IMR-90 (cell line): ENCODE measurements around the gene MLLT3. TPM values are rescaled to one million over a fixed set of nuclear protein-coding genes. Genes with fewer than 3 reads are reported as not detected.

ENCODE experiments used
- ATAC-seq: fragments of 200-7000 bp; cut with Tn5 transposase; 2 replicates; pipeline ENCODE4 v1.9.1; 2020; ENCODE audit warnings: low read depth, mild to moderate bottlenecking, moderate library complexity
- BruUV-seq: library from RNA; stranded (reverse); fragments of 400-500 nt; replicated peaks from 2 replicates; lab custom pipeline; 2021; lab: Mats Ljungman, UMichigan
- CTCF ChIA-PET: fragments of 300-600 bp; formaldehyde crosslinking; extraction: SDS; loops from one replicate; lab custom pipeline; 2021; ENCODE audit warnings: antibody characterized with exemption; lab: Yijun Ruan, JAX
- POLR2A ChIA-PET: fragments of 300-600 bp; sonication (Branson Sonifier 250); formaldehyde crosslinking; loops from one replicate; lab custom pipeline; 2022; ENCODE audit warnings: antibody characterized with exemption; ENCODE audit not compliant: unreplicated experiment; lab: Charles Lee
- DNase-seq: peaks from one replicate; pipeline ENCODE4 v3.0.0; 2013
- H2AFZ ChIP-seq: replicated peaks from 2 replicates; pipeline ENCODE3; 2013; ENCODE audit warnings: low read length, mild to moderate bottlenecking; ENCODE audit not compliant: poor library complexity
- H2AK5ac ChIP-seq: 2 replicates; pipeline ENCODE4 v1.6.1; 2013; ENCODE audit warnings: low read depth, low read length, inconsistent platforms
- H2AK9ac ChIP-seq: replicated peaks from 2 replicates; pipeline ENCODE3; 2013; ENCODE audit warnings: mild to moderate bottlenecking, low read depth, low read length, moderate library complexity; ENCODE audit not compliant: poor library complexity
- H2BK120ac ChIP-seq: 2 replicates; pipeline ENCODE4 v1.6.1; 2013; ENCODE audit warnings: low read depth, low read length, inconsistent platforms
- H2BK15ac ChIP-seq: 3 replicates; pipeline ENCODE4 v1.6.1; 2013; ENCODE audit warnings: low read depth, low read length, inconsistent platforms
- H2BK20ac ChIP-seq: 2 replicates; pipeline ENCODE4 v1.6.1; 2013; ENCODE audit warnings: low read depth, mild to moderate bottlenecking, inconsistent platforms, low read length, moderate library complexity
- H2BK5ac ChIP-seq: 2 replicates; pipeline ENCODE4 v1.6.1; 2013; ENCODE audit warnings: mild to moderate bottlenecking, low read depth, low read length, inconsistent platforms; ENCODE audit not compliant: poor library complexity, severe bottlenecking
- H3K14ac ChIP-seq: replicated peaks from 2 replicates; pipeline ENCODE4 v1.6.1; 2013; ENCODE audit warnings: low read depth, low read length, inconsistent platforms
- H3K18ac ChIP-seq: 2 replicates; pipeline ENCODE4 v1.6.1; 2013; ENCODE audit warnings: low read depth, low read length, control low read depth
- H3K23ac ChIP-seq: 2 replicates; pipeline ENCODE4 v1.6.1; 2013; ENCODE audit warnings: low read depth, low read length, inconsistent platforms
- H3K27ac ChIP-seq: 2 replicates; pipeline ENCODE4 v1.5.1; 2013; ENCODE audit warnings: mild to moderate bottlenecking, control low read depth, low read length; ENCODE audit not compliant: insufficient read depth
- H3K27me3 ChIP-seq: 2 replicates; pipeline ENCODE4 v1.6.1; 2013; ENCODE audit warnings: low read length; ENCODE audit not compliant: control insufficient read depth, insufficient read depth
- H3K36me3 ChIP-seq: 2 replicates; pipeline ENCODE4 v1.6.1; 2013; ENCODE audit warnings: low read length, mixed read lengths; ENCODE audit not compliant: control insufficient read depth, insufficient read depth
- H3K4ac ChIP-seq: 2 replicates; pipeline ENCODE4 v1.6.1; 2013; ENCODE audit warnings: low read depth, low read length, inconsistent platforms
- H3K4me1 ChIP-seq: 2 replicates; pipeline ENCODE4 v1.6.1; 2013; ENCODE audit warnings: low read length, mixed read lengths; ENCODE audit not compliant: control insufficient read depth, insufficient read depth
- H3K4me2 ChIP-seq: 2 replicates; pipeline ENCODE4 v1.6.1; 2013; ENCODE audit warnings: low read depth, mild to moderate bottlenecking, control low read depth, low read length, moderate library complexity
- H3K4me3 ChIP-seq: 2 replicates; pipeline ENCODE4 v1.5.1; 2013; ENCODE audit warnings: low read depth, mild to moderate bottlenecking, control low read depth, low read length, moderate library complexity; ENCODE audit not compliant: insufficient read depth
- H3K56ac ChIP-seq: 2 replicates; pipeline ENCODE4 v1.6.1; 2013; ENCODE audit warnings: low read length, inconsistent platforms; ENCODE audit not compliant: insufficient read depth; ENCODE audit errors: extremely low read depth
- H3K79me1 ChIP-seq, 2 experiments: 2 replicates each; pipeline ENCODE4 v1.6.1; 2013; ENCODE audit warnings: low read length in 2 of 2, inconsistent platforms in 1 of 2, low read depth in 1 of 2
- H3K9ac ChIP-seq: 2 replicates; pipeline ENCODE4 v1.6.1; 2013; ENCODE audit warnings: low read depth, low read length, control low read depth
- H3K9me1 ChIP-seq: 2 replicates; pipeline ENCODE4 v1.6.1; 2013; ENCODE audit warnings: low read length, inconsistent platforms; ENCODE audit not compliant: insufficient read depth
- H3K9me3 ChIP-seq: 2 replicates; pipeline ENCODE4 v1.6.1; 2013; ENCODE audit warnings: low read length; ENCODE audit not compliant: control insufficient read depth, insufficient read depth
- H4K20me1 ChIP-seq: 2 replicates; pipeline ENCODE4 v1.6.1; 2013; ENCODE audit warnings: low read length, inconsistent platforms; ENCODE audit not compliant: insufficient read depth
- H4K5ac ChIP-seq: 2 replicates; pipeline ENCODE4 v1.6.1; 2013; ENCODE audit warnings: mild to moderate bottlenecking, low read depth, low read length, control low read depth
- H4K8ac ChIP-seq, 2 experiments: 2 replicates each; pipeline ENCODE4 v1.6.1; 2013; ENCODE audit warnings: low read depth in 2 of 2, low read length in 2 of 2, control low read depth in 1 of 2, inconsistent platforms in 1 of 2
- H4K91ac ChIP-seq: 2 replicates; pipeline ENCODE4 v1.6.1; 2013; ENCODE audit warnings: low read depth, low read length, inconsistent platforms; ENCODE audit not compliant: insufficient read depth
- CHD1 ChIP-seq: IDR thresholded peaks from 2 replicates; pipeline ENCODE4 v1.6.1; 2012; ENCODE audit warnings: low read depth, low read length, improper control_type of control experiment
- MAZ ChIP-seq: IDR thresholded peaks from 2 replicates; pipeline ENCODE4 v1.6.1; 2012; ENCODE audit warnings: low read depth, mild to moderate bottlenecking, low read length, improper control_type of control experiment, moderate library complexity, borderline replicate concordance
- WGBS, 2 experiments: methylation state at CpG; one replicate each; pipeline versions ENCODE4 v1.1.5 to v1.1.7; 2013; ENCODE audit warnings: missing lambda C conversion rate in 2 of 2; ENCODE audit not compliant: insufficient read length in 1 of 2; ENCODE audit errors: extremely low coverage in 2 of 2; 5-methylcytosine and 5-hydroxymethylcytosine counted together
- dilution Hi-C: fragments of 300-500 bp; cut with HindIII; formaldehyde crosslinking; loops from one replicate; pipeline ENCODE4 v1.14.3; 2018; ENCODE audit warnings: low sequenced_read_pairs; ENCODE audit not compliant: unreplicated experiment
- in situ Hi-C: fragments of 300-500 bp; cut with MboI; formaldehyde crosslinking; loops from 3 replicates; pipeline ENCODE4 v1.14.3; 2019; ENCODE audit warnings: low sequenced_read_pairs, inconsistent platforms, mixed read lengths
- intact Hi-C: fragments of 100-400 bp; cut with micrococcal nuclease; formaldehyde crosslinking; loops from 2 replicates; pipeline ENCODE4 v1.10.0; 2022
- polyA plus RNA-seq, 3 experiments: library from polyadenylated mRNA; depleted of rRNA; stranded (reverse); fragments of >200 nt; gene quantifications; 2 replicates each; pipeline ENCODE4 v1.2.3, GENCODE V29; 2012; ENCODE audit warnings: low replicate concordance in 1 of 3
- total RNA-seq: library from RNA; depleted of rRNA; stranded (reverse); fragments of >200 nt; gene quantifications from 2 replicates; pipeline ENCODE4 v1.2.3, GENCODE V29; 2012
- TF ChIP-seq, protein P1 (sequence below): conservative IDR thresholded peaks from 2 replicates; pipeline ENCODE4 v1.5.1; 2012; ENCODE audit warnings: mild to moderate bottlenecking, low read depth, low read length, improper control_type of control experiment

The MLLT3 gene
- total and polyA plus RNA-seq, 2 of the 4 experiments (the other 2 are of a cell fraction) = 10.4 to 21.1 TPM

DNA sequence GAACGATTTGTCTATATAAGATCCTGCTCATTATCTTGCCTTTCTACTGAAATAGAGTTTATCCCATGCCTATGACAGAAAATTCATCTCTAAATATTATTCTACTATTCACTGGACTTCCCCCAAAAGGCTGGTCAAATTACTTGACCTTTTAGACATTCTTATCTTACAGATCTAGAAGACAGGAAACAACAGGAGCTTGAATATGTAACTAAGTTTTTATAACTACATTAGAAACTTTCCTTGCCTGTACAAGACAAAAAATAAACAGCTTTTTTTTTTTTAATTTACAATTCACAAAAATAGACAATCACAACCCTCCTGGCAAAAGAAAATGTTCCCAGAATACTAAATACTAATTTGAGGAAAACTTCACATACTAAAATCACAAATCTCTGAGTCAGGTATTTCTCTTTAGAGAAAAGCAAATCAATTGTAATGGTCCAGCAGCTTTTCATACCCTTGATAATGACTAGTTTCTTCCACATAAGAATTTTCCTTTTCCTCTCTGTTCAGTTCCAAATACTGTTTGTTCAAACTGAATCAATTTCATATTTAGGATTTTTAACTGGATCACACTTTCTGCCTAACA is 68.6 kb downstream of the MLLT3 start:
- ChIA-PET CTCF (interaction anchor here (0.6 to 1.1 kb wide), 4 partner anchors 23 to 632 kb away, joined by 3 to 5 read pairs (median 4); partner anchors contain the start of gene MLLT3), POLR2A (no interaction called here)
- dilution Hi-C loops = no loop called here
- no peak overlapping the region; the same call in 1 of the 2 replicates for H3K4me2 ChIP-seq
- no peak overlapping the region for H2BK5ac ChIP-seq
- H3K23ac ChIP-seq = no peak overlapping the region
- no peak overlapping the region for H2BK20ac ChIP-seq
- no peak overlapping the region for H3K27ac ChIP-seq
- DNase-seq (no peak), ATAC-seq (no peak; the same call in 1 of the 2 replicates)
- no peak overlapping the region for H3K9ac ChIP-seq
- TF ChIP-seq, protein P1, sequence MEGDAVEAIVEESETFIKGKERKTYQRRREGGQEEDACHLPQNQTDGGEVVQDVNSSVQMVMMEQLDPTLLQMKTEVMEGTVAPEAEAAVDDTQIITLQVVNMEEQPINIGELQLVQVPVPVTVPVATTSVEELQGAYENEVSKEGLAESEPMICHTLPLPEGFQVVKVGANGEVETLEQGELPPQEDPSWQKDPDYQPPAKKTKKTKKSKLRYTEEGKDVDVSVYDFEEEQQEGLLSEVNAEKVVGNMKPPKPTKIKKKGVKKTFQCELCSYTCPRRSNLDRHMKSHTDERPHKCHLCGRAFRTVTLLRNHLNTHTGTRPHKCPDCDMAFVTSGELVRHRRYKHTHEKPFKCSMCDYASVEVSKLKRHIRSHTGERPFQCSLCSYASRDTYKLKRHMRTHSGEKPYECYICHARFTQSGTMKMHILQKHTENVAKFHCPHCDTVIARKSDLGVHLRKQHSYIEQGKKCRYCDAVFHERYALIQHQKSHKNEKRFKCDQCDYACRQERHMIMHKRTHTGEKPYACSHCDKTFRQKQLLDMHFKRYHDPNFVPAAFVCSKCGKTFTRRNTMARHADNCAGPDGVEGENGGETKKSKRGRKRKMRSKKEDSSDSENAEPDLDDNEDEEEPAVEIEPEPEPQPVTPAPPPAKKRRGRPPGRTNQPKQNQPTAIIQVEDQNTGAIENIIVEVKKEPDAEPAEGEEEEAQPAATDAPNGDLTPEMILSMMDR = no peak
- TF ChIP-seq CHD1 (no peak), MAZ (no peak)
- no peak overlapping the region for H3K4me3 ChIP-seq
- peaks cover 11% of the 10 kb centered on the region for H3K4me1 ChIP-seq
- no peak overlapping the region for H3K4ac ChIP-seq
- intact Hi-C loops = loop anchor here (2.0 to 10.0 kb wide), 4 partner anchors 69 to 629 kb away; partner anchors contain the start of gene MLLT3
- peaks cover 4% of the 10 kb centered on the region for H3K9me1 ChIP-seq
- no peak overlapping the region for H3K56ac ChIP-seq
- no peak overlapping the region for H2BK15ac ChIP-seq
- WGBS, 2 experiments = no CpG with 5 or more reads among the region's 1 CpG
- H4K5ac ChIP-seq = no peak overlapping the region
- peaks cover 45 to 64% of the 10 kb centered on the region in 2 experiments for H3K79me1 ChIP-seq
- H3K18ac ChIP-seq = no peak overlapping the region
- H3K36me3 ChIP-seq = no peaks in the 10 kb centered on the region
- no peak overlapping the region for H2AK9ac ChIP-seq
- H2AK5ac ChIP-seq = no peak overlapping the region
- no peak overlapping the region for H4K8ac ChIP-seq
- in situ Hi-C loops = no loop called here
- no peaks in the 10 kb centered on the region for H3K27me3 ChIP-seq
- H3K9me3 ChIP-seq = no peaks in the 10 kb centered on the region
- H4K91ac ChIP-seq = no peak overlapping the region
- BruUV-seq = no TSS peak
- H2BK120ac ChIP-seq = no peak overlapping the region
- no peaks in the 10 kb centered on the region for H4K20me1 ChIP-seq
- no peak overlapping the region for H2AFZ ChIP-seq
- no peak overlapping the region for H3K14ac ChIP-seq
